DND-41 (cell line): ENCODE data around the gene DLG2.

ENCODE experiments used
- ATAC-seq: fragments of 200-7000 bp; cut with Tn5 transposase; 3 replicates; pipeline ENCODE4 v1.9.1; 2021; ENCODE audit warnings: low read depth; ENCODE audit not compliant: insufficient read depth
- DNase-seq: peaks from one replicate; pipeline ENCODE4 v3.0.0-alpha.2; 2020
- H2AFZ ChIP-seq: 2 replicates; pipeline ENCODE4 v1.6.0; 2012; ENCODE audit warnings: low read depth, low read length
- H3K27ac ChIP-seq: 2 replicates; pipeline ENCODE4 v1.5.1; 2012; ENCODE audit warnings: low read length, inconsistent platforms
- H3K27me3 ChIP-seq: fragments of 200-600 bp; sonication (generic); 2 replicates; pipeline ENCODE4 v1.6.0; 2012; ENCODE audit warnings: low read length, mild to moderate bottlenecking, inconsistent platforms; ENCODE audit not compliant: insufficient read depth, poor library complexity
- H3K36me3 ChIP-seq: 2 replicates; pipeline ENCODE4 v1.5.1; 2012; ENCODE audit warnings: low read length, inconsistent platforms; ENCODE audit not compliant: insufficient read depth
- H3K4me1 ChIP-seq: 2 replicates; pipeline ENCODE4 v1.5.1; 2012; ENCODE audit warnings: mild to moderate bottlenecking, low read length; ENCODE audit not compliant: insufficient read depth
- H3K4me2 ChIP-seq: 2 replicates; pipeline ENCODE4 v1.6.0; 2012; ENCODE audit warnings: mild to moderate bottlenecking, moderate library complexity, low read length, inconsistent platforms; ENCODE audit not compliant: insufficient read depth
- H3K4me3 ChIP-seq, 2 experiments: fragments of 200-600 bp in 1 of 2; shearing (Covaris generic) in 1 of 2; 2 replicates each; pipeline ENCODE4 v1.5.1; 2012 to 2016; ENCODE audit warnings: inconsistent platforms in 2 of 2, low read length in 2 of 2, mild to moderate bottlenecking in 2 of 2, low read depth in 1 of 2, moderate library complexity in 1 of 2
- H3K79me2 ChIP-seq: 2 replicates; pipeline ENCODE4 v1.6.0; 2012; ENCODE audit warnings: low read length, inconsistent platforms; ENCODE audit not compliant: insufficient read depth
- H3K9ac ChIP-seq: 2 replicates; pipeline ENCODE4 v1.6.0; 2012; ENCODE audit warnings: low read depth, mild to moderate bottlenecking, inconsistent platforms, low read length, moderate library complexity
- H3K9me3 ChIP-seq: 2 replicates; pipeline ENCODE4 v1.5.1; 2012; ENCODE audit warnings: low read length, moderate library complexity, mild to moderate bottlenecking, inconsistent platforms; ENCODE audit not compliant: insufficient read depth, severe bottlenecking
- H4K20me1 ChIP-seq: 2 replicates; pipeline ENCODE4 v1.6.0; 2012; ENCODE audit warnings: low read length; ENCODE audit not compliant: insufficient read depth
- CTCF ChIP-seq: IDR thresholded peaks from 2 replicates; pipeline ENCODE4 v1.5.1; 2012; ENCODE audit warnings: borderline replicate concordance, low read length, moderate library complexity, mild to moderate bottlenecking; ENCODE audit not compliant: poor library complexity, severe bottlenecking; ENCODE audit errors: extremely low read depth
- EZH2 ChIP-seq: IDR thresholded peaks from 3 replicates; pipeline ENCODE4 v1.6.1; 2012; ENCODE audit warnings: borderline replicate concordance, low read depth, mild to moderate bottlenecking, moderate library complexity, low read length, inconsistent platforms; ENCODE audit not compliant: severe bottlenecking

The DLG2 gene

GRCh38 chr11:83971063-83971462 lies 1656.1 kb downstream of the DLG2 start:
- no peak for DNase-seq

GRCh38 chr11:83970061-83970671 lies 1657.0 kb downstream of the DLG2 start:
- Histone ChIP-seq H4K20me1 (no peaks in the 10 kb centered on the region), H3K27me3 (no peaks in the 10 kb centered on the region), H3K36me3 (no peaks in the 10 kb centered on the region), H3K4me3 (no peak overlapping the region), H3K27ac (no peak overlapping the region), H3K79me2 (no peaks in the 10 kb centered on the region), H3K9ac (no peak overlapping the region), H3K4me2 (no peak overlapping the region), H3K4me1 (no peaks in the 10 kb centered on the region), H3K9me3 (no peaks in the 10 kb centered on the region), H2AFZ (no peak overlapping the region)
- ATAC-seq (no peak), DNase-seq (no peak)
- no peak for TF ChIP-seq EZH2

More at GRCh38 chr11:83971063-83971462, 1656.1 kb downstream of the DLG2 start:
- Histone ChIP-seq H3K79me2 (no peaks in the 10 kb centered on the region), H3K9me3 (no peaks in the 10 kb centered on the region), H3K9ac (no peak overlapping the region), H3K27ac (no peak overlapping the region), H3K4me2 (no peak overlapping the region), H3K36me3 (no peaks in the 10 kb centered on the region), H4K20me1 (no peaks in the 10 kb centered on the region), H3K4me3 (no peak overlapping the region), H2AFZ (no peak overlapping the region), H3K27me3 (no peaks in the 10 kb centered on the region), H3K4me1 (no peaks in the 10 kb centered on the region)
- no peak for ATAC-seq
- TF ChIP-seq EZH2, result no peak
- no peak for TF ChIP-seq CTCF

- no peak overlapping the region for H2AFZ ChIP-seq
- no peaks in the 10 kb centered on the region for H3K36me3 ChIP-seq
- no peak overlapping the region for H3K9ac ChIP-seq
- no peaks in the 10 kb centered on the region for H4K20me1 ChIP-seq
- no peaks in the 10 kb centered on the region for H3K9me3 ChIP-seq
- ATAC-seq (no peak), DNase-seq (no peak)
- no peaks in the 10 kb centered on the region for H3K27me3 ChIP-seq
- no peak overlapping the region for H3K27ac ChIP-seq
- no peak overlapping the region for H3K4me2 ChIP-seq
- H3K4me1 ChIP-seq, result no peaks in the 10 kb centered on the region
- H3K79me2 ChIP-seq, result no peaks in the 10 kb centered on the region
- TF ChIP-seq CTCF, result no peak
- no peak for TF ChIP-seq EZH2
- no peak overlapping the region for H3K4me3 ChIP-seq
These were observed 1669.9 kb downstream of the DLG2 start for GRCh38 chr11:83957038-83957900.

- no peak for DNase-seq
These were observed 1670.9 kb downstream of the DLG2 start for GRCh38 chr11:83956119-83956697.

More at GRCh38 chr11:83956119-83956697, 1670.9 kb downstream of the DLG2 start:
- Histone ChIP-seq H3K36me3 (no peaks in the 10 kb centered on the region), H2AFZ (no peak overlapping the region), H3K27me3 (no peaks in the 10 kb centered on the region), H3K9ac (no peak overlapping the region), H3K79me2 (no peaks in the 10 kb centered on the region), H4K20me1 (no peaks in the 10 kb centered on the region), H3K4me2 (no peak overlapping the region), H3K4me3 (no peak overlapping the region), H3K27ac (no peak overlapping the region), H3K9me3 (no peaks in the 10 kb centered on the region), H3K4me1 (no peaks in the 10 kb centered on the region)
- TF ChIP-seq EZH2, result no peak
- no peak for TF ChIP-seq CTCF
- no peak for ATAC-seq
